ENCODE data around the gene TEX19. TPM values are rescaled to one million over a fixed set of nuclear protein-coding genes. Genes with fewer than 3 reads are reported as not detected.

TEX19 gene, protein sequence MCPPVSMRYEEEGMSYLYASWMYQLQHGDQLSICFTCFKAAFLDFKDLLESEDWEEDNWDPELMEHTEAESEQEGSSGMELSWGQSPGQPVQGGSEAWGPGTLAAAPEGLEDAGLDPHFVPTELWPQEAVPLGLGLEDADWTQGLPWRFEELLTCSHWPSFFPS
- total RNA-seq, result not detected

- ChIA-PET POLR2A (interaction anchor here (0.7 to 1.0 kb wide), 2 partner anchors 66 to 644 kb away, joined by 3 read pairs; no protein-coding TSS in a partner anchor), CTCF (interaction anchor here (0.7 to 3.9 kb wide), 4 partner anchors 8 to 153 kb away, joined by 4 to 11 read pairs (median 4); no protein-coding TSS in a partner anchor)
- peaks cover 9% of the 10 kb centered on the region for H3K4me1 Mint-ChIP-seq (ENCODE audit: low read depth)
- no peak for ATAC-seq
- H3K4me3 Mint-ChIP-seq, result no peak within 1 kb of the TSS
- no peaks in the 10 kb centered on the region for H3K9me3 Mint-ChIP-seq (ENCODE audit: insufficient read depth)
- peaks cover 23% of the 10 kb centered on the region for H3K27me3 Mint-ChIP-seq (ENCODE audit: low read depth)
- peaks cover 3% of the 10 kb centered on the region for H3K36me3 Mint-ChIP-seq (ENCODE audit: low read depth)
- H3K27ac Mint-ChIP-seq, result no peak within 1 kb of the TSS
- DNase-seq, result peak; percentile 35
Measured at GRCh38 chr17:82358465-82359350, at the start of gene TEX19. TSS of gene TEX19 (plus strand) at chr17:82359247. CDS start at chr17:82362151, 2,904 bp downstream.

DNA sequence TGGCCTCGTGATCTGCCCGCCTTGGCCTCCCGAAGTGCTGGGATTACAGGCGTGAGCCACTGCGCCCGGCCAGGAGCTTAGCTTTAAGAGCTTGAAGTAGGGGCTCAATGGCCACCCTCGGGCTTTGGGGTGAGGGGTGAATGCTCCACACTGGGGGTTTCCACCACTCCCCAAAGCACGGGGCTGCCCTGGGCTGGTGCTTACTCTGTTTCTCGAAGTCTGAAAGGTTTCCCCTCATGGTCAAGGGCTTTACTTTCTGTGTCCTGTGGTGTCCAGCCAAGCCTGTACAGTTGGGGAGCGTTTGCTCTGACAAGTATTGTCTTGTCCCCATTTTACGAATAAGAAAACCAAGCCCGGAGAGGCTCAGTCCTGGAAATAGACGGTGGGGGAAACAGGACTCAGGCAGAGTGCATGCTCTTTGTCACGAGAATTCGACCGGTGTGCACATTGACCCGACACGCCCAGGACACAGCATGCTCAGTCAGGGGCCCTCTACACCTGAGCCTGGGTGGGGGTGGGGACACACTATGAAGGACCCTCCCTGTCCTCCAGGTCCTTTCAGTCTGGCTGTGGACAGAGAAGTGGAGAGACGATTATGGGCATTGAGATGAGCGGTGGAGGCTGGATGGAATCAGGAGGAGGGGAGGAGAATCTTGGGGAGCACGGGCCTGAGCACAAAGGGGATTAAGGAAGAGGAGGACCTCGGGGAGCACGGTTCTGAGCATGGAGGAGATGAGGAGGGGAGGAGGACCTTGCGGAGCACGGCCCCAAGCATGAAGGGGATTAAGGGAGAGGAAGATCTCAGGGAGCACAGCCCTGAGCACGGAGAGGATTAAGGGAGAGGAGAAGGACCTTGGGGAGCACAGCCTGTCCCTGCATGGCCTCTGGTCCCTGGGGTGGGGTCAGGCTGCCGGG is 49.1 kb upstream of the TEX19 start:
- ATAC-seq, result no peak
- H3K27ac Mint-ChIP-seq, result peak overlapping the region; percentile 12
- ChIA-PET POLR2A (no interaction called here), CTCF (no interaction called here)
- peaks cover 15% of the 10 kb centered on the region for H3K36me3 Mint-ChIP-seq (ENCODE audit: low read depth)
- H3K4me3 Mint-ChIP-seq, result no peak overlapping the region
- H3K27me3 Mint-ChIP-seq (ENCODE audit: low read depth), result peaks cover 9% of the 10 kb centered on the region
- H3K9me3 Mint-ChIP-seq (ENCODE audit: insufficient read depth), result no peaks in the 10 kb centered on the region
- no peak for DNase-seq
- peaks cover 37% of the 10 kb centered on the region for H3K4me1 Mint-ChIP-seq (ENCODE audit: low read depth)

DNA sequence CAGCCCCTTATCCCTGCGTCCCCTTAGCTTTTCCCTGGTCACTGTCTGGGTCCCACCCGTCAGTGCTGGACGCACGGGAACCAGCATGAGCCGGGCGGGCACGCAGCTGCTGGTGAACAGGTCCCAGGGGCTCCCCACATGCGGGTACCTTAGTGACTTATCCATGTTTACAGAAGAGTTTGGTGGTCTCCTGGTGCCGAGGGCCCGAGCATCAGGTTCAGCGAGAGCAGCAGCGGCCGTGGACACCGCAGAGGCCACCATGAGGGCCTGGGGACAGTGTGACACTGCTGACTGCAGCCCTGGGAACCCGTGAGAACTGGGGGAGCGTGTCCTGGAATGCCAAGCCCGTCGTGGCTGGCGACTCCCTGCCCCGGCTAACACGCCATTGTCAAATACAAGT is 48.2 kb upstream of the TEX19 start:
- DNase-seq, result no peak
- POLR2A ChIA-PET, result no interaction called here
- H3K27me3 Mint-ChIP-seq (ENCODE audit: low read depth), result peaks cover 9% of the 10 kb centered on the region
- no peaks in the 10 kb centered on the region for H3K9me3 Mint-ChIP-seq (ENCODE audit: insufficient read depth)
- CTCF ChIA-PET, result interaction anchor here (0.7 to 0.9 kb wide), 2 partner anchors 8 to 10 kb away, joined by 4 read pairs; no protein-coding TSS in a partner anchor
- no peak for ATAC-seq
- no peak overlapping the region for H3K4me3 Mint-ChIP-seq
- peaks cover 22% of the 10 kb centered on the region for H3K36me3 Mint-ChIP-seq (ENCODE audit: low read depth)
- H3K4me1 Mint-ChIP-seq (ENCODE audit: low read depth), result peaks cover 34% of the 10 kb centered on the region
- H3K27ac Mint-ChIP-seq, result no peak overlapping the region

DNA sequence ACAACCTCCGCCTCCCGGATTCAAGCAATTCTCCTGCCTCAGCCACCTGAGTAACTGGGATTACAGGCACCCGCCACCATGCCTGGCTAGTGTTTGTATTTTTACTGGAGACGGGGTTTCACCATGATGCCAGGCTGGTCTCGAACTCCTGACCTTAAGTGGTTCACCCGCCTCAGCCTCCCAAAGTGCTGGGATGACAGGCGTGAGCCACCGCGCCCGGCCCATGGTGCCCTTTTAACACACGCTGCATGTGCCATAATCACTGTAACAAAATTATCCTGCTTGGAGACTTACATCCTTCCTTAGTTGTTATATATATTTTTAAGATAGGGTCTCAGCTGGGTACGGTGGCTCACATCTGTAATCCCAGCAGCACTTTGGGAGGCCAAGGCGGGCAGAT is 47.1 kb upstream of the TEX19 start:
- CTCF ChIA-PET, result no interaction called here
- Mint-ChIP-seq H3K4me3 (no peak overlapping the region), H3K4me1 (ENCODE audit: low read depth) (peaks cover 23% of the 10 kb centered on the region), H3K27ac (no peak overlapping the region), H3K9me3 (ENCODE audit: insufficient read depth) (no peaks in the 10 kb centered on the region), H3K36me3 (ENCODE audit: low read depth) (peaks cover 31% of the 10 kb centered on the region), H3K27me3 (ENCODE audit: low read depth) (peaks cover 9% of the 10 kb centered on the region)
- ATAC-seq, result no peak
- POLR2A ChIA-PET, result no interaction called here
- no peak for DNase-seq

- peaks cover 31% of the 10 kb centered on the region for H3K36me3 Mint-ChIP-seq (ENCODE audit: low read depth)
- H3K27me3 Mint-ChIP-seq (ENCODE audit: low read depth), result peaks cover 5% of the 10 kb centered on the region
- ATAC-seq, result no peak
- DNase-seq, result no peak
- ChIA-PET POLR2A (interaction anchor here (0.7 kb wide), 1 partner anchor 17 kb away, joined by 3 read pairs; no protein-coding TSS in a partner anchor), CTCF (no interaction called here)
- peaks cover 18% of the 10 kb centered on the region for H3K4me1 Mint-ChIP-seq (ENCODE audit: low read depth)
- H3K9me3 Mint-ChIP-seq (ENCODE audit: insufficient read depth), result no peaks in the 10 kb centered on the region
- H3K4me3 Mint-ChIP-seq, result peak overlapping the region; percentile 42
- H3K27ac Mint-ChIP-seq, result no peak overlapping the region
Measured at GRCh38 chr17:82313195-82314011, 45.6 kb upstream of the TEX19 start.

- CTCF ChIA-PET, result interaction anchor here (1.0 kb wide), 1 partner anchor 13 kb away, joined by 3 read pairs; no protein-coding TSS in a partner anchor
- Mint-ChIP-seq H3K27ac (no peak overlapping the region), H3K9me3 (ENCODE audit: insufficient read depth) (no peaks in the 10 kb centered on the region), H3K4me3 (peak overlapping the region; percentile 96), H3K36me3 (ENCODE audit: low read depth) (peaks cover 31% of the 10 kb centered on the region), H3K27me3 (ENCODE audit: low read depth) (peaks cover 5% of the 10 kb centered on the region), H3K4me1 (ENCODE audit: low read depth) (peaks cover 18% of the 10 kb centered on the region)
- DNase-seq (no peak), ATAC-seq (no peak)
- POLR2A ChIA-PET, result interaction anchor here (0.7 kb wide), 1 partner anchor 17 kb away, joined by 3 read pairs; no protein-coding TSS in a partner anchor
Measured at GRCh38 chr17:82314012-82314726, 44.9 kb upstream of the TEX19 start.

DNA sequence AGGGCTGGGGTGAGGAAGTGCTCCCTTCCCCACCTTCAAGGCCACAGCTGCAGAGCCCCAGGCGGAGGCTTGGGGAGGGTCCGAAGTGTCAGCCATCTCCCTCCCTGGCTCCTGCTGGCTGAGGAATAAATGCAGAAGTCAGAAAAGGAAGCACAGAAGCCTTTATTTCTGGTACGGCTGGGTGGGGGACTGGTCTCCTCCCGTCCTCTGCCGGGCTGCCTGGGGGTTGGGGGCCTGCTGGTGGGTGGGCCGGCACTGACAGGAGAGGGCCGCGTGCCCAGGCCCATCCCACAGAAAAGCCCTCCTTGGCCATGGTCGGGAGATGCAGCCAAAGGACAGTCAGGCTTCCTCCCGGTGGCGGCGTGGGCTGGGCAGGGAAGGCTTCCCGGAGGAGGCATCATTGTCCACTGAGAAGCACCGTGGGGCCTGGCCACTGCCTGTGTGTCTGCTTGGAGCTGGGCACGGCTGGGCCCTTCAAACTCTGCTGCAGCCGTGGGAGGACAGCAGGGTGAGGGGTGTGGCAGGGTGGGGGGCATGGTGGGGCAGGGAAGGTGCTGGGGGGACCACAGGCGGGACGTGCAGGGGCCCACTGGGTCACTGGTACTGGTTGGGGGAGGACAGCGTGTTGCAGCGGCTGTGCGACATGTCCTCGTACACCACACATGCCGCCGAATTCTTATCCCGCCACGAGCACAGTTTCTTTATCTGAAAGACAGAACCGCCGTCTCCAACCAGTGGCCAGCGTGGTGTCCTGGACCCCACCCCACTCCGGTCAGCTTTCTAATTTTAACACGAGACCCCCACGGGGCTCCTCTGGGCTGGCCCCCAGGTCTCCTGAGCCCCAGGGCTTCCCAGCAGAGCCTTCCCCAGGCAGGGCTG is 44.1 kb upstream of the TEX19 start:
- Mint-ChIP-seq H3K4me3 (peak overlapping the region; percentile 96), H3K27ac (peak overlapping the region; percentile 91)
- POLR2A ChIA-PET, result interaction anchor here (0.7 to 1.0 kb wide), 2 partner anchors 12 to 17 kb away, joined by 3 to 4 read pairs; no protein-coding TSS in a partner anchor

GRCh38 chr17:82315703-82316358 is 43.2 kb upstream of the TEX19 start:
- ATAC-seq, result peak; percentile 37
- no peaks in the 10 kb centered on the region for H3K27me3 Mint-ChIP-seq (ENCODE audit: low read depth)
- POLR2A ChIA-PET, result interaction anchor here (0.8 to 2.6 kb wide), 4 partner anchors 14 to 398 kb away, joined by 3 to 50 read pairs (median 20); no protein-coding TSS in a partner anchor
- H3K36me3 Mint-ChIP-seq (ENCODE audit: low read depth), result peaks cover 31% of the 10 kb centered on the region
- CTCF ChIA-PET, result interaction anchor here (2.1 to 2.7 kb wide), 2 partner anchors 15 to 80 kb away, joined by 18 to 93 read pairs; no protein-coding TSS in a partner anchor
- peak overlapping the region; percentile 96 for H3K4me3 Mint-ChIP-seq
- H3K9me3 Mint-ChIP-seq (ENCODE audit: insufficient read depth), result no peaks in the 10 kb centered on the region
- peak overlapping the region; percentile 91 for H3K27ac Mint-ChIP-seq
- DNase-seq, result peak; percentile 70
- peaks cover 27% of the 10 kb centered on the region for H3K4me1 Mint-ChIP-seq (ENCODE audit: low read depth)

More for the DNA sequence above, 44.1 kb upstream of the TEX19 start:
- DNase-seq (no peak), ATAC-seq (no peak)
- peaks cover 5% of the 10 kb centered on the region for H3K27me3 Mint-ChIP-seq (ENCODE audit: low read depth)
- H3K4me1 Mint-ChIP-seq (ENCODE audit: low read depth), result peaks cover 19% of the 10 kb centered on the region
- CTCF ChIA-PET, result interaction anchor here (1.0 kb wide), 1 partner anchor 14 kb away, joined by 3 read pairs; no protein-coding TSS in a partner anchor
- H3K36me3 Mint-ChIP-seq (ENCODE audit: low read depth), result peaks cover 31% of the 10 kb centered on the region
- H3K9me3 Mint-ChIP-seq (ENCODE audit: insufficient read depth), result no peaks in the 10 kb centered on the region

Data from activated CD8-positive, alpha-beta T cell treated with anti-CD3 and anti-CD28 coated beads, Interleukin-2, amount 10 ng/mL, durations not matched to agents 7 days and 5 days (primary cell).